ENCODE measurements around the gene DCP1A.

Gene DCP1A

GRCh38 chr3:53303549-53303948, 43.8 kb downstream of the DCP1A start:
- no peak for TF ChIP-seq TAF1 (IDR thresholded peaks at IDR 0.05; ENCODE audit: low read depth)

- TF ChIP-seq REST (IDR thresholded peaks at IDR 0.05; ENCODE audit: low read depth) (no peak), FOXM1 (IDR thresholded peaks at IDR 0.05; ENCODE audit: borderline replicate concordance, low read depth) (no peak), CREB1 (IDR thresholded peaks at IDR 0.05; ENCODE audit: low read depth) (no peak), ZBTB7A (IDR thresholded peaks at IDR 0.05; ENCODE audit: low read depth) (no peak), EGR1 (IDR thresholded peaks at IDR 0.05) (no peak), NFIC (IDR thresholded peaks at IDR 0.05) (no peak), CEBPB (IDR thresholded peaks at IDR 0.05) (no peak), USF1 (IDR thresholded peaks at IDR 0.05) (no peak), TEAD4 (IDR thresholded peaks at IDR 0.05) (no peak), TCF12 (IDR thresholded peaks at IDR 0.05; ENCODE audit: low read depth) (no peak), EP300 (IDR thresholded peaks at IDR 0.05; ENCODE audit: borderline replicate concordance) (no peak), YY1 (IDR thresholded peaks at IDR 0.05; ENCODE audit: low read depth) (no peak), TAF1 (IDR thresholded peaks at IDR 0.05; ENCODE audit: low read depth) (no peak), MAX (IDR thresholded peaks at IDR 0.05) (no peak), RAD21 (IDR thresholded peaks at IDR 0.05; ENCODE audit: low read depth) (no peak)
Measured at GRCh38 chr3:53300826-53301225, 46.5 kb downstream of the DCP1A start.

- TF ChIP-seq CEBPB (IDR thresholded peaks at IDR 0.05), result 0 out of 2 replicates have a peak, but pooled peaks have one; percentile 42
- peak; percentile 83 for TF ChIP-seq RAD21 (IDR thresholded peaks at IDR 0.05; ENCODE audit: low read depth)
Measured at GRCh38 chr3:53299611-53300023, 47.7 kb downstream of the DCP1A start.

GRCh38 chr3:53295410-53295809, 51.9 kb downstream of the DCP1A start:
- TF ChIP-seq MAX (IDR thresholded peaks at IDR 0.05) (no peak), YY1 (IDR thresholded peaks at IDR 0.05; ENCODE audit: low read depth) (no peak), CEBPB (IDR thresholded peaks at IDR 0.05) (no peak), NFIC (IDR thresholded peaks at IDR 0.05) (no peak), RAD21 (IDR thresholded peaks at IDR 0.05; ENCODE audit: low read depth) (no peak)

- TF ChIP-seq ZBTB7A (IDR thresholded peaks at IDR 0.05; ENCODE audit: low read depth) (no peak), FOXM1 (IDR thresholded peaks at IDR 0.05; ENCODE audit: borderline replicate concordance, low read depth) (no peak), MAX (IDR thresholded peaks at IDR 0.05) (no peak), TCF12 (IDR thresholded peaks at IDR 0.05; ENCODE audit: low read depth) (no peak), USF1 (IDR thresholded peaks at IDR 0.05) (no peak), TEAD4 (IDR thresholded peaks at IDR 0.05) (no peak), CREB1 (IDR thresholded peaks at IDR 0.05; ENCODE audit: low read depth) (no peak), REST (IDR thresholded peaks at IDR 0.05; ENCODE audit: low read depth) (no peak), EGR1 (IDR thresholded peaks at IDR 0.05) (no peak), CEBPB (IDR thresholded peaks at IDR 0.05) (no peak)
Measured at GRCh38 chr3:53293867-53294266, 53.5 kb downstream of the DCP1A start.

GRCh38 chr3:53288214-53288613, 59.1 kb downstream of the DCP1A start:
- TF ChIP-seq TAF1 (IDR thresholded peaks at IDR 0.05; ENCODE audit: low read depth), result no peak

GRCh38 chr3:53287131-53287629, 60.2 kb downstream of the DCP1A start:
- no peak for TF ChIP-seq EGR1 (IDR thresholded peaks at IDR 0.05)
- no peak for TF ChIP-seq TAF1 (IDR thresholded peaks at IDR 0.05; ENCODE audit: low read depth)
- TF ChIP-seq TCF12 (IDR thresholded peaks at IDR 0.05; ENCODE audit: low read depth), result no peak
- TF ChIP-seq MAX (IDR thresholded peaks at IDR 0.05), result no peak
- no peak for TF ChIP-seq USF1 (IDR thresholded peaks at IDR 0.05)
- TF ChIP-seq RAD21 (IDR thresholded peaks at IDR 0.05; ENCODE audit: low read depth), result no peak
- TF ChIP-seq REST (IDR thresholded peaks at IDR 0.05; ENCODE audit: low read depth), result no peak
- TF ChIP-seq CEBPB (IDR thresholded peaks at IDR 0.05), result no peak
- TF ChIP-seq FOXM1 (IDR thresholded peaks at IDR 0.05; ENCODE audit: borderline replicate concordance, low read depth), result no peak

All from Ishikawa (cell line).